Measurements from ENCODE around the gene ARPIN. TPM values are rescaled to one million over a fixed set of nuclear protein-coding genes. Genes with fewer than 3 reads are reported as not detected.
"Not testable (repeated sequence)": the region's sequence is repeated elsewhere in the genome, so short reads cannot be mapped to it uniquely, and the experiment has no call there.

ARPIN gene
- total and polyA plus RNA-seq, 3 experiments from 2014 or later: 0.02 TPM; not detected in 1

- Mint-ChIP-seq H3K27me3 (peaks cover 3 to 15% of the 10 kb centered on the region in 2 donors), H3K9me3 (no peaks in the 10 kb centered on the region), H3K36me3 (peaks cover 0 to 7% (median 0%) of the 10 kb centered on the region in 3 donors), H3K4me1 (peaks cover 10 to 15% (median 13%) of the 10 kb centered on the region in 3 donors), H3K4me3 (no peak overlapping the region), H3K27ac (no peak overlapping the region)
- Histone ChIP-seq H3K4me3 (ENCODE audit: low read length) (no peak overlapping the region), H3K27me3 (ENCODE audit: insufficient read depth, low read length, poor library complexity, severe bottlenecking) (no peaks in the 10 kb centered on the region), H3K27ac (ENCODE audit: low read depth, low read length) (no peak overlapping the region), H3K9me3 (ENCODE audit: low read length) (no peaks in the 10 kb centered on the region), H3K36me3 (ENCODE audit: insufficient read depth, low read length) (no peaks in the 10 kb centered on the region), H3K4me1 (ENCODE audit: insufficient read depth, low read length) (no peaks in the 10 kb centered on the region)
- ChIA-PET CTCF (interaction anchor here (1.2 to 2.5 kb wide), 4 partner anchors 14 to 172 kb away, joined by 3 to 20 read pairs (median 4); partner anchors contain the start of gene ARPIN), POLR2A (no interaction called here)
- peak in 3 of 5 donors; percentile 20 to 60 (median 49) for DNase-seq
These were observed 14.0 kb downstream of the ARPIN start for GRCh38 chr15:89898614-89899294.

- no peak for DNase-seq
- Histone ChIP-seq H3K9me3 (ENCODE audit: low read length) (no peaks in the 10 kb centered on the region), H3K4me3 (ENCODE audit: low read length) (no peak overlapping the region), H3K27me3 (ENCODE audit: insufficient read depth, low read length, poor library complexity, severe bottlenecking) (no peaks in the 10 kb centered on the region), H3K4me1 (ENCODE audit: insufficient read depth, low read length) (peaks cover 2% of the 10 kb centered on the region), H3K36me3 (ENCODE audit: insufficient read depth, low read length) (no peaks in the 10 kb centered on the region), H3K27ac (ENCODE audit: low read depth, low read length) (no peak overlapping the region)
- Mint-ChIP-seq H3K9me3 (no peaks in the 10 kb centered on the region), H3K27ac (no peak overlapping the region), H3K4me3 (no peak overlapping the region), H3K36me3 (peaks cover 0 to 12% (median 0%) of the 10 kb centered on the region in 3 donors), H3K27me3 (peaks cover 3 to 14% of the 10 kb centered on the region in 2 donors), H3K4me1 (peaks cover 16 to 21% (median 19%) of the 10 kb centered on the region in 3 donors)
- POLR2A ChIA-PET: no interaction called here
- CTCF ChIA-PET: interaction anchor here (1.0 to 2.5 kb wide), 5 partner anchors 12 to 173 kb away, joined by 3 to 20 read pairs (median 3); partner anchors contain the start of gene ARPIN
These were observed 14.6 kb downstream of the ARPIN start for GRCh38 chr15:89898146-89898545.

GRCh38 chr15:89893696-89894447 is 18.9 kb downstream of the ARPIN start, which contains the start of gene AP3S2:
Gene AP3S2 (minus strand): TSS chr15:89893994. CDS start chr15:89893949, 45 bp downstream.
- H3K4me3 ChIP-seq (ENCODE audit: low read length): peak within 1 kb of the TSS; percentile 86
- H3K9me3 ChIP-seq (ENCODE audit: low read length): no peaks in the 10 kb centered on the region
- H3K4me1 ChIP-seq (ENCODE audit: insufficient read depth, low read length): peaks cover 25% of the 10 kb centered on the region
- ChIA-PET POLR2A (interaction anchor here (0.9 to 1.3 kb wide), 4 partner anchors 19 to 1009 kb away, joined by 3 to 8 read pairs (median 4); partner anchors contain the start of genes CIB1, GDPGP1 and MAN2A2), CTCF (interaction anchor here (0.8 to 2.1 kb wide), 7 partner anchors 17 to 337 kb away, joined by 3 to 9 read pairs (median 4); no protein-coding TSS in a partner anchor)
- H3K27ac ChIP-seq (ENCODE audit: low read depth, low read length): peak within 1 kb of the TSS; percentile 76
- peaks cover 0 to 3% of the 10 kb centered on the region in 2 donors for H3K27me3 Mint-ChIP-seq
- H3K4me3 Mint-ChIP-seq: peak within 1 kb of the TSS; percentile 95 to 99 (median 97)
- peaks cover 3 to 17% (median 5%) of the 10 kb centered on the region in 3 donors for H3K36me3 Mint-ChIP-seq
- DNase-seq: peak; percentile 73 to 91 (median 82)
- H3K36me3 ChIP-seq (ENCODE audit: insufficient read depth, low read length): peaks cover 2% of the 10 kb centered on the region
- no peaks in the 10 kb centered on the region for H3K9me3 Mint-ChIP-seq
- H3K27me3 ChIP-seq (ENCODE audit: insufficient read depth, low read length, poor library complexity, severe bottlenecking): no peaks in the 10 kb centered on the region
- H3K4me1 Mint-ChIP-seq: peaks cover 35 to 53% (median 51%) of the 10 kb centered on the region in 3 donors
- peak within 1 kb of the TSS; percentile 94 to 99 (median 98) for H3K27ac Mint-ChIP-seq

- H3K27me3 ChIP-seq (ENCODE audit: insufficient read depth, low read length, poor library complexity, severe bottlenecking): no peaks in the 10 kb centered on the region
- H3K4me1 ChIP-seq (ENCODE audit: insufficient read depth, low read length): peaks cover 25% of the 10 kb centered on the region
- H3K4me3 ChIP-seq (ENCODE audit: low read length): peak overlapping the region; percentile 86
- DNase-seq: no peak
- Mint-ChIP-seq H3K4me3 (peak overlapping the region; percentile 95 to 99 (median 97)), H3K9me3 (no peaks in the 10 kb centered on the region), H3K27me3 (no peaks in the 10 kb centered on the region), H3K4me1 (peaks cover 35 to 54% (median 51%) of the 10 kb centered on the region in 3 donors), H3K36me3 (peaks cover 5 to 26% (median 8%) of the 10 kb centered on the region in 3 donors), H3K27ac (peak overlapping the region in 7 of 8 donors; percentile 94 to 99 (median 98))
- POLR2A ChIA-PET: no interaction called here
- H3K9me3 ChIP-seq (ENCODE audit: low read length): no peaks in the 10 kb centered on the region
- peak overlapping the region; percentile 76 for H3K27ac ChIP-seq (ENCODE audit: low read depth, low read length)
- peaks cover 11% of the 10 kb centered on the region for H3K36me3 ChIP-seq (ENCODE audit: insufficient read depth, low read length)
- CTCF ChIA-PET: interaction anchor here (0.8 to 2.1 kb wide), 3 partner anchors 10 to 179 kb away, joined by 3 to 6 read pairs (median 3); no protein-coding TSS in a partner anchor
These were observed 19.7 kb downstream of the ARPIN start for GRCh38 chr15:89893027-89893426.

GRCh38 chr15:89888214-89888804 is 24.4 kb downstream of the ARPIN start:
- peak overlapping the region in 1 of 8 donors; percentile 11 for H3K27ac Mint-ChIP-seq
- ChIA-PET CTCF (interaction anchor here (1.8 to 5.1 kb wide), 3 partner anchors 11 to 183 kb away, joined by 5 to 29 read pairs (median 6); no protein-coding TSS in a partner anchor), POLR2A (no interaction called here)
- peaks cover 20 to 35% (median 34%) of the 10 kb centered on the region in 3 donors for H3K4me1 Mint-ChIP-seq
- Histone ChIP-seq H3K4me3 (ENCODE audit: low read length) (no peak overlapping the region), H3K27me3 (ENCODE audit: insufficient read depth, low read length, poor library complexity, severe bottlenecking) (no peaks in the 10 kb centered on the region), H3K27ac (ENCODE audit: low read depth, low read length) (no peak overlapping the region), H3K9me3 (ENCODE audit: low read length) (no peaks in the 10 kb centered on the region), H3K4me1 (ENCODE audit: insufficient read depth, low read length) (peaks cover 24% of the 10 kb centered on the region), H3K36me3 (ENCODE audit: insufficient read depth, low read length) (peaks cover 16% of the 10 kb centered on the region)
- no peak overlapping the region for H3K4me3 Mint-ChIP-seq
- no peaks in the 10 kb centered on the region for H3K9me3 Mint-ChIP-seq
- no peaks in the 10 kb centered on the region for H3K27me3 Mint-ChIP-seq
- H3K36me3 Mint-ChIP-seq: peaks cover 7 to 42% (median 8%) of the 10 kb centered on the region in 3 donors
- DNase-seq: no peak

- H3K9me3 ChIP-seq (ENCODE audit: low read length): no peaks in the 10 kb centered on the region
- no peak overlapping the region for H3K4me3 ChIP-seq (ENCODE audit: low read length)
- H3K36me3 Mint-ChIP-seq: peaks cover 8 to 60% (median 12%) of the 10 kb centered on the region in 3 donors
- ChIA-PET POLR2A (no interaction called here), CTCF (interaction anchor here (1.5 to 5.1 kb wide), 2 partner anchors 11 to 12 kb away, joined by 3 to 29 read pairs; no protein-coding TSS in a partner anchor)
- no peaks in the 10 kb centered on the region for H3K27me3 Mint-ChIP-seq
- H3K4me3 Mint-ChIP-seq: no peak overlapping the region
- peaks cover 4% of the 10 kb centered on the region for H3K4me1 ChIP-seq (ENCODE audit: insufficient read depth, low read length)
- peaks cover 4 to 13% (median 11%) of the 10 kb centered on the region in 3 donors for H3K4me1 Mint-ChIP-seq
- H3K27me3 ChIP-seq (ENCODE audit: insufficient read depth, low read length, poor library complexity, severe bottlenecking): no peaks in the 10 kb centered on the region
- DNase-seq: no peak
- no peak overlapping the region for H3K27ac ChIP-seq (ENCODE audit: low read depth, low read length)
- no peak overlapping the region for H3K27ac Mint-ChIP-seq
- H3K9me3 Mint-ChIP-seq: no peaks in the 10 kb centered on the region
- peaks cover 16% of the 10 kb centered on the region for H3K36me3 ChIP-seq (ENCODE audit: insufficient read depth, low read length)
These were observed 27.1 kb downstream of the ARPIN start for GRCh38 chr15:89885611-89886010.

GRCh38 chr15:89885179-89885578 is 27.6 kb downstream of the ARPIN start:
- H3K4me1 ChIP-seq (ENCODE audit: insufficient read depth, low read length); H3K4me3 Mint-ChIP-seq; H3K27ac Mint-ChIP-seq; H3K4me3 ChIP-seq (ENCODE audit: low read length); H3K27ac ChIP-seq (ENCODE audit: low read depth, low read length); H3K4me1 Mint-ChIP-seq; H3K27me3 ChIP-seq (ENCODE audit: insufficient read depth, low read length, poor library complexity, severe bottlenecking); H3K27me3 Mint-ChIP-seq; H3K9me3 Mint-ChIP-seq; DNase-seq; H3K9me3 ChIP-seq (ENCODE audit: low read length); POLR2A ChIA-PET: not testable (repeated sequence)
- CTCF ChIA-PET: interaction anchor here (1.5 to 5.1 kb wide), 2 partner anchors 10 to 12 kb away, joined by 3 to 29 read pairs; no protein-coding TSS in a partner anchor
- H3K36me3 Mint-ChIP-seq: peaks cover 8 to 61% (median 12%) of the 10 kb centered on the region in 3 donors
- H3K36me3 ChIP-seq (ENCODE audit: insufficient read depth, low read length): peaks cover 16% of the 10 kb centered on the region
